Neural progenitor cell (in vitro differentiated cells): ENCODE data around the gene KIF21B. TPM values are rescaled to one million over a fixed set of nuclear protein-coding genes. Genes with fewer than 3 reads are reported as not detected.

Source experiments
- DNase-seq: peaks from one replicate; pipeline ENCODE4 v3.0.0-alpha.2; 2016; ENCODE audit warnings: low spot score
- H2AFZ ChIP-seq: fragments of 200-600 bp; sonication (generic); replicated peaks from 2 replicates; pipeline ENCODE4 v1.6.1; 2016; ENCODE audit warnings: antibody characterized with exemption
- H3F3A ChIP-seq: fragments of 200-600 bp; sonication (generic); 2 replicates; pipeline ENCODE4 v1.6.1; 2016; ENCODE audit warnings: antibody characterized with exemption, low read depth
- H3K27ac ChIP-seq: fragments of 200-600 bp; sonication (generic); 2 replicates; pipeline ENCODE4 v1.5.1; 2016; ENCODE audit warnings: mild to moderate bottlenecking
- H3K27me3 ChIP-seq: fragments of 200-600 bp; sonication (generic); 2 replicates; pipeline ENCODE4 v1.6.1; 2016; ENCODE audit warnings: mild to moderate bottlenecking, moderate library complexity
- H3K36me3 ChIP-seq: fragments of 200-600 bp; sonication (generic); 2 replicates; pipeline ENCODE4 v1.5.1; 2016
- H3K4me1 ChIP-seq: fragments of 200-600 bp; sonication (generic); 2 replicates; pipeline ENCODE4 v1.6.1; 2016; ENCODE audit warnings: mixed run types
- H3K4me2 ChIP-seq: fragments of 200-600 bp; sonication (generic); 2 replicates; pipeline ENCODE4 v1.6.1; 2016
- H3K4me3 ChIP-seq: fragments of 200-600 bp; sonication (generic); 2 replicates; pipeline ENCODE4 v1.5.1; 2016
- H3K79me2 ChIP-seq: fragments of 200-600 bp; sonication (generic); 2 replicates; pipeline ENCODE4 v1.6.1; 2016; ENCODE audit warnings: low read depth
- H3K9ac ChIP-seq: fragments of 200-600 bp; sonication (generic); 2 replicates; pipeline ENCODE4 v1.6.1; 2016
- H3K9me3 ChIP-seq: fragments of 200-600 bp; sonication (generic); 2 replicates; pipeline ENCODE4 v1.5.1; 2016; ENCODE audit warnings: low read depth
- H4K20me1 ChIP-seq: fragments of 200-600 bp; sonication (generic); 2 replicates; pipeline ENCODE4 v1.6.1; 2016; ENCODE audit warnings: low read depth
- H3K27ac Mint-ChIP-seq: 3 replicates; pipeline ENCODE4 v1.8.0; 2021; ENCODE audit warnings: mixed read lengths
- H3K27me3 Mint-ChIP-seq: 2 replicates; pipeline ENCODE4 v1.8.0; 2022; ENCODE audit warnings: low read depth, mild to moderate bottlenecking, inconsistent platforms, moderate library complexity, mixed read lengths; ENCODE audit not compliant: insufficient read depth
- H3K36me3 Mint-ChIP-seq: 3 replicates; pipeline ENCODE4 v1.8.0; 2021; ENCODE audit warnings: mixed read lengths
- H3K4me1 Mint-ChIP-seq: 3 replicates; pipeline ENCODE4 v1.8.0; 2021; ENCODE audit warnings: mixed read lengths
- H3K4me3 Mint-ChIP-seq: 3 replicates; pipeline ENCODE4 v1.8.0; 2021; ENCODE audit warnings: mild to moderate bottlenecking, moderate library complexity, mixed read lengths
- H3K9me3 Mint-ChIP-seq: 3 replicates; pipeline ENCODE4 v1.8.0; 2020; ENCODE audit warnings: mixed read lengths
- EZH2 ChIP-seq: fragments of 200-600 bp; sonication (generic); IDR thresholded peaks from 2 replicates; pipeline ENCODE4 v1.6.1; 2017; ENCODE audit warnings: antibody characterized with exemption, mild to moderate bottlenecking, moderate library complexity
- EZH2phosphoT487 ChIP-seq: fragments of 200-600 bp; sonication (generic); IDR thresholded peaks from 2 replicates; pipeline ENCODE4 v1.6.1; 2017; ENCODE audit warnings: antibody characterized with exemption
- total RNA-seq: library from RNA; depleted of rRNA; stranded (reverse); fragments of >200 nt; gene quantifications from 2 replicates; pipeline ENCODE4 v1.2.3, GENCODE V29; 2015; ENCODE audit warnings: low replicate concordance
- TF ChIP-seq, protein P1 (sequence below): fragments of 200-600 bp; sonication (generic); IDR thresholded peaks from 2 replicates; pipeline ENCODE4 v1.5.1; 2017; ENCODE audit warnings: antibody characterized with exemption, mild to moderate bottlenecking

Gene KIF21B
- total RNA-seq, 1 donor from 2014 or later: 6.4 TPM

DNA sequence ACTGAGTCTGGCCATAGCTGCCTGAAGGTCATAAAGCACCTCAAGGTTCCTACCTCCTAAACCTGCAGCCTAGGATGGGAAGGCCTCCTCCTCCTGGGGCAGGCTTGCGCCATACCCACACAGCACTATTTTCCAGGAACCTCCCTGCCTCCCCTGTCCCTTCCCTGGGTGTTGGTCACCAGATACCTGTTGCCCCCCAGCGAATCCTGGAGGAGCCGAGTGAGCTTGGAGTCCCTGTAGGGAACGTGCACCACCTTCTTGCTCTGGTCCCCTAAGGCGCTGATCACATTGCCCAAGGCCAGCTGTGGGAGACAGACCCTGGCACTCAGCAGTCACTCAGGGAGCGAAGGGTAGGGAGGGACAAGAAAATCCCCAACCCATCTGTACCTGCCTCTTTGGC is 19.4 kb downstream of the KIF21B start:
- H3K4me1 ChIP-seq: peaks cover 4% of the 10 kb centered on the region
- TF ChIP-seq EZH2phosphoT487: no peak
- no peak for TF ChIP-seq EZH2
- TF ChIP-seq, protein P1, sequence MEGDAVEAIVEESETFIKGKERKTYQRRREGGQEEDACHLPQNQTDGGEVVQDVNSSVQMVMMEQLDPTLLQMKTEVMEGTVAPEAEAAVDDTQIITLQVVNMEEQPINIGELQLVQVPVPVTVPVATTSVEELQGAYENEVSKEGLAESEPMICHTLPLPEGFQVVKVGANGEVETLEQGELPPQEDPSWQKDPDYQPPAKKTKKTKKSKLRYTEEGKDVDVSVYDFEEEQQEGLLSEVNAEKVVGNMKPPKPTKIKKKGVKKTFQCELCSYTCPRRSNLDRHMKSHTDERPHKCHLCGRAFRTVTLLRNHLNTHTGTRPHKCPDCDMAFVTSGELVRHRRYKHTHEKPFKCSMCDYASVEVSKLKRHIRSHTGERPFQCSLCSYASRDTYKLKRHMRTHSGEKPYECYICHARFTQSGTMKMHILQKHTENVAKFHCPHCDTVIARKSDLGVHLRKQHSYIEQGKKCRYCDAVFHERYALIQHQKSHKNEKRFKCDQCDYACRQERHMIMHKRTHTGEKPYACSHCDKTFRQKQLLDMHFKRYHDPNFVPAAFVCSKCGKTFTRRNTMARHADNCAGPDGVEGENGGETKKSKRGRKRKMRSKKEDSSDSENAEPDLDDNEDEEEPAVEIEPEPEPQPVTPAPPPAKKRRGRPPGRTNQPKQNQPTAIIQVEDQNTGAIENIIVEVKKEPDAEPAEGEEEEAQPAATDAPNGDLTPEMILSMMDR: no peak
- no peak overlapping the region for H3K4me2 ChIP-seq
- H3K9me3 ChIP-seq: no peaks in the 10 kb centered on the region
- no peak overlapping the region for H3K4me3 ChIP-seq
- peaks cover 2% of the 10 kb centered on the region for H4K20me1 ChIP-seq
- no peak overlapping the region for H3K4me3 Mint-ChIP-seq
- no peak overlapping the region for H2AFZ ChIP-seq
- H3K27me3 ChIP-seq: no peaks in the 10 kb centered on the region
- no peak overlapping the region for H3K9ac ChIP-seq
- peaks cover 6% of the 10 kb centered on the region for H3K4me1 Mint-ChIP-seq
- H3K9me3 Mint-ChIP-seq: no peaks in the 10 kb centered on the region
- peaks cover 9% of the 10 kb centered on the region for H3K27me3 Mint-ChIP-seq
- H3K27ac Mint-ChIP-seq: no peak overlapping the region
- H3K27ac ChIP-seq: no peak overlapping the region
- no peaks in the 10 kb centered on the region for H3K79me2 ChIP-seq
- H3F3A ChIP-seq: no peaks in the 10 kb centered on the region
- H3K36me3 Mint-ChIP-seq: peaks cover 7% of the 10 kb centered on the region
- no peaks in the 10 kb centered on the region for H3K36me3 ChIP-seq
- DNase-seq: no peak

DNA sequence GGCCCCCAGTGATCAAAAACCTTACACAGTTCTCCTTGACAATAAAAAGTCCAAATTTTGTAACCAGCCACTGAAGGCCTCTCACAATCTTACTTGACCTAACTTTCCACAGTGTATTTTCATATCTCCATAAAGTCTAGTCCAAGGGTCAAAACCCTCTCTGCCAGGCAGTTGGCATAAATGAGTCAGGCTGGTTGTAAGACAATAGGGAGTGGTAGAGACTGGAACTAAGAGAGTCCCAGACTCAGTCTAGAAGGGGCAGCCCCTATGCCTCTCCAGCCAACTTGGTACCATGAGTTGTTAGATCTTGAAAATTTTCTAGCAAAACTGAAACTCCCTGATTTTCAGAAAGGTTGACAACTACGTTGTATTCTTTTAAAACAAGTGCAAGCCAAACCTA is 21.0 kb downstream of the KIF21B start:
- Histone ChIP-seq H3K27me3 (no peaks in the 10 kb centered on the region), H3K4me3 (no peak overlapping the region), H3K4me1 (no peaks in the 10 kb centered on the region), H3K27ac (no peak overlapping the region), H4K20me1 (no peaks in the 10 kb centered on the region), H3K9ac (no peak overlapping the region), H3K36me3 (no peaks in the 10 kb centered on the region), H3K9me3 (no peaks in the 10 kb centered on the region), H3F3A (no peaks in the 10 kb centered on the region), H3K4me2 (no peak overlapping the region), H2AFZ (no peak overlapping the region), H3K79me2 (no peaks in the 10 kb centered on the region)
- no peak for DNase-seq
- TF ChIP-seq, protein P1: no peak
- TF ChIP-seq EZH2 (no peak), EZH2phosphoT487 (no peak)
- H3K4me3 Mint-ChIP-seq: no peak overlapping the region
- H3K4me1 Mint-ChIP-seq: peaks cover 2% of the 10 kb centered on the region
- H3K27me3 Mint-ChIP-seq: peaks cover 11% of the 10 kb centered on the region
- H3K36me3 Mint-ChIP-seq: peaks cover 11% of the 10 kb centered on the region
- H3K9me3 Mint-ChIP-seq: no peaks in the 10 kb centered on the region
- H3K27ac Mint-ChIP-seq: peak overlapping the region; percentile 36

DNA sequence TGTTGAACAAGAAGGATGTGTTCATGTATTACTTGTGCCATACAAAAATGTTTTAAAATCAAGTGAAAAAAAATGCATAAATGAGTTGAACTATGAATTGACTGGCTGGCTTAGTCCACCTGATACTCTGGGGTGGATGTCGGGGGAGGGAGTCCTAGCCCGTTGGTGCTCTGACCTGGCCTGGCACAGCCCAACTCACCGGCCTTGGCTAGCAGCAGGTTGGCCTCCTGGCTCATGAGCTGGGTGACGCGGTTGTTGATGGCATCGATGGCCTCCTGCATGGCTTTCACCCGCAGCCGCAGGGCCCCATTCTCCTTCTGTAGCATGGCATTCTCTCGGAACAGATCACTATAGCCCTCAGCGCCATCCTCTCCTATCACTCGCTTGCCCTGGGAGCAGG is 21.6 kb downstream of the KIF21B start:
- Histone ChIP-seq H3K9ac (no peak overlapping the region), H3K4me3 (no peak overlapping the region), H3K27me3 (no peaks in the 10 kb centered on the region), H3F3A (no peaks in the 10 kb centered on the region), H2AFZ (no peak overlapping the region), H3K4me2 (no peak overlapping the region), H3K79me2 (no peaks in the 10 kb centered on the region), H3K36me3 (no peaks in the 10 kb centered on the region), H3K4me1 (no peaks in the 10 kb centered on the region), H3K27ac (no peak overlapping the region), H4K20me1 (no peaks in the 10 kb centered on the region), H3K9me3 (no peaks in the 10 kb centered on the region)
- TF ChIP-seq EZH2phosphoT487 (no peak), EZH2 (no peak)
- TF ChIP-seq, protein P1: no peak
- Mint-ChIP-seq H3K4me1 (peaks cover 2% of the 10 kb centered on the region), H3K9me3 (no peaks in the 10 kb centered on the region), H3K27me3 (peaks cover 11% of the 10 kb centered on the region), H3K4me3 (no peak overlapping the region), H3K36me3 (peaks cover 11% of the 10 kb centered on the region), H3K27ac (no peak overlapping the region)
- DNase-seq: no peak
